Mucosa of descending colon (tissue), 3 donors: ENCODE data around the gene BTBD19. TPM values are rescaled to one million over a fixed set of nuclear protein-coding genes. Genes with fewer than 3 reads are reported as not detected.

Source experiments
- ATAC-seq: fragments of 200-7000 bp; cut with Tn5 transposase; one replicate; pipeline ENCODE4 v1.9.1; 2020; ENCODE audit warnings: mild to moderate bottlenecking, moderate library complexity
- DNase-seq, 3 donors: peaks; one replicate each; pipeline ENCODE4 v3.0.0-alpha.2; 2020
- H3K36me3 ChIP-seq: fragments of 200-600 bp; one replicate; pipeline ENCODE4 v1.8.0; 2021; ENCODE audit warnings: low read depth, mild to moderate bottlenecking
- H3K4me1 ChIP-seq: fragments of 200-600 bp; one replicate; pipeline ENCODE4 v1.8.0; 2021; ENCODE audit warnings: low read depth, mild to moderate bottlenecking
- H3K4me3 ChIP-seq: fragments of 200-600 bp; one replicate; pipeline ENCODE4 v1.8.0; 2021; ENCODE audit warnings: mild to moderate bottlenecking
- H3K9me3 ChIP-seq: fragments of 200-600 bp; one replicate; pipeline ENCODE4 v1.8.0; 2021; ENCODE audit warnings: mild to moderate bottlenecking
- intact Hi-C, 2 donors: fragments of 100-400 bp; cut with DNase I in 1 of 2; cut with micrococcal nuclease in 1 of 2; formaldehyde crosslinking; loops; one replicate each; pipeline versions ENCODE4 v1.11.0 to v1.11.1; 2022; cut with DNase I, micrococcal nuclease
- total RNA-seq, 3 donors: library from RNA; stranded (reverse); fragmentation: NEBNext Ultra II Directional in 2 of 3; extraction: Animal tissue kit (Norgen Biotek cat#: 25700) in 2 of 3; gene quantifications; one replicate each; pipeline versions ENCODE4 v1.2.1 to v1.2.4, GENCODE V29; 2021 to 2023
- TF ChIP-seq, protein P1 (sequence below): fragments of 200-600 bp; IDR thresholded peaks from one replicate; pipeline ENCODE4 v1.8.0; 2022; ENCODE audit warnings: antibody characterized with exemption, mild to moderate bottlenecking
- donor health status: DM: no; HTN: no; CAD: no; lungs with moderate emphysema.
- donor health status: DM: no; HTN: no; CAD: no.
- donor health status: DM: no; HTN: yes; CAD: no.

Gene BTBD19
- total RNA-seq, 3 donors from 2014 or later, result 2.8 to 4.4 (median 3.2) TPM

DNA sequence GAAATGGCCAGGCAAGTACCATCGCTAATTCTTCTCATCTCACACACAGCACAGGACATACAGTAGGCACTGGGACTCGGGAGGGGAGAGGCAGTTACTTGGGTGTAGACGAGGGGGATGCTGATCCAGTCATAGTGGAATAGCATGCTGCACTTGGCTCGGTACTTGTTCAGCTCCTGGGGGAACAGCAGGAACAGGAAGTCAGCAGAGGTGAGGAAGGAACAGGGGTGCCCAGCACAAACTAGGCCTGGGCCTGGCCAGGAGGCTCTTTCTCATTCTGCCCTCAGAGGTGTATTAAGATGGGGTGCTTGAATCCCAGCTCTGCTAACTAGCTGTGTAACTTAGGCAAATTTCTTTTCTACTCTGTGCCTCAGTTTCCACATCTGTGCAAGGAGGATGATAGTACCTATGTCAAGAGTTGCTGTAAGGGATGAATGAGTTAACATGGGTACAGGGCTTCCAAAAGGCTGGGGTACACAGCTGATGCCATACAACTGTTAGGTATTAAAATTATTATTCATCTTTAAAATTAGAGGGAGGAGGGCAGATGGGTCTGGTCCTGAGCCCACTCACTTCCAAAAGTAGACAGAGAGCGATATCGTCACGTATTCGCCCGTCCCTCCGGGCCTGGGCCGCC is 22.7 kb upstream of the BTBD19 start:
- no peaks in the 10 kb centered on the region for H3K9me3 ChIP-seq
- ATAC-seq, result no peak
- TF ChIP-seq, protein P1, sequence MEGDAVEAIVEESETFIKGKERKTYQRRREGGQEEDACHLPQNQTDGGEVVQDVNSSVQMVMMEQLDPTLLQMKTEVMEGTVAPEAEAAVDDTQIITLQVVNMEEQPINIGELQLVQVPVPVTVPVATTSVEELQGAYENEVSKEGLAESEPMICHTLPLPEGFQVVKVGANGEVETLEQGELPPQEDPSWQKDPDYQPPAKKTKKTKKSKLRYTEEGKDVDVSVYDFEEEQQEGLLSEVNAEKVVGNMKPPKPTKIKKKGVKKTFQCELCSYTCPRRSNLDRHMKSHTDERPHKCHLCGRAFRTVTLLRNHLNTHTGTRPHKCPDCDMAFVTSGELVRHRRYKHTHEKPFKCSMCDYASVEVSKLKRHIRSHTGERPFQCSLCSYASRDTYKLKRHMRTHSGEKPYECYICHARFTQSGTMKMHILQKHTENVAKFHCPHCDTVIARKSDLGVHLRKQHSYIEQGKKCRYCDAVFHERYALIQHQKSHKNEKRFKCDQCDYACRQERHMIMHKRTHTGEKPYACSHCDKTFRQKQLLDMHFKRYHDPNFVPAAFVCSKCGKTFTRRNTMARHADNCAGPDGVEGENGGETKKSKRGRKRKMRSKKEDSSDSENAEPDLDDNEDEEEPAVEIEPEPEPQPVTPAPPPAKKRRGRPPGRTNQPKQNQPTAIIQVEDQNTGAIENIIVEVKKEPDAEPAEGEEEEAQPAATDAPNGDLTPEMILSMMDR, result no peak
- no peak for DNase-seq
- H3K4me3 ChIP-seq, result no peak overlapping the region
- H3K36me3 ChIP-seq, result no peaks in the 10 kb centered on the region
- peaks cover 16% of the 10 kb centered on the region for H3K4me1 ChIP-seq
- intact Hi-C loops, result loop anchor here in 1 of 2 donors (10.0 kb wide), 1 partner anchor 49 kb away; no protein-coding TSS in a partner anchor

DNA sequence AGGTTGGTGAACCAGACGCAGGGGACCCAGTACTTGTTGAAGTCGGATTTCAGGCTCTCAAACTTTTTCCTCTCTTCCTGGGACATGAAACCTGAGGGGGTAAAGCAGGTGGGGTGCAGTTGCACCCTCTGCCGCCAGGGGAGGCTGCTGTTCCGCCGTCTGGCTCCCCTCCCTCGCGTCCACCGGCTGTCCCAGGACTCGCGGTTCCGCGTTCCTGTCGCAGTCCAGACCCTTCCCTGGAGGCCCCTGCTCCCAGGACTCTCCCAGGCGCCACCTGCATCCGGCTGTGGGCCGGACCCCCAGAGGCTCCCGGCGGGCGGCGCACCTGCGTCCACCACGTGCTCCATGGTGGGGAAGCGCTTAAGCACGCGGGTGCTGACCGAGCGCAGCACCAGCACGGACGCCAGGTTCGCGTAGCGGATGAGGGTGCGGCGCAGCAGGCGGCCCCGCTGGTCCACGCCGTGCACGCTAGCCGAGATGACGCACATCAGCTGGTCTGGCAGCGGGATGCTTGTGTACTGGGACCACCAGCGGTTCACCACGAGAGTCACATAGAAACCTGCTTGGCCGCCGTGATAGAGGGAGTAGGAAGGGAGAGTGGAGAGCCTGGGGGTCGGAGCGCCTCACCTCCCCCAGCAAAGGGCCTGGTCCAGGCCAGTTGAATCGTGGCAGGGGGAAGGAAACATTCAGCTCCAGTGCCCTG is 22.0 kb upstream of the BTBD19 start:
- ATAC-seq (peak; percentile 88), DNase-seq (peak; percentile 81 to 88 (median 83))
- Histone ChIP-seq H3K36me3 (no peaks in the 10 kb centered on the region), H3K4me1 (peaks cover 16% of the 10 kb centered on the region), H3K9me3 (no peaks in the 10 kb centered on the region), H3K4me3 (no peak overlapping the region)
- TF ChIP-seq, protein P1, result peak; percentile 99
- intact Hi-C loops, result loop anchor here in 1 of 2 donors (10.0 kb wide), 1 partner anchor 49 kb away; no protein-coding TSS in a partner anchor

DNA sequence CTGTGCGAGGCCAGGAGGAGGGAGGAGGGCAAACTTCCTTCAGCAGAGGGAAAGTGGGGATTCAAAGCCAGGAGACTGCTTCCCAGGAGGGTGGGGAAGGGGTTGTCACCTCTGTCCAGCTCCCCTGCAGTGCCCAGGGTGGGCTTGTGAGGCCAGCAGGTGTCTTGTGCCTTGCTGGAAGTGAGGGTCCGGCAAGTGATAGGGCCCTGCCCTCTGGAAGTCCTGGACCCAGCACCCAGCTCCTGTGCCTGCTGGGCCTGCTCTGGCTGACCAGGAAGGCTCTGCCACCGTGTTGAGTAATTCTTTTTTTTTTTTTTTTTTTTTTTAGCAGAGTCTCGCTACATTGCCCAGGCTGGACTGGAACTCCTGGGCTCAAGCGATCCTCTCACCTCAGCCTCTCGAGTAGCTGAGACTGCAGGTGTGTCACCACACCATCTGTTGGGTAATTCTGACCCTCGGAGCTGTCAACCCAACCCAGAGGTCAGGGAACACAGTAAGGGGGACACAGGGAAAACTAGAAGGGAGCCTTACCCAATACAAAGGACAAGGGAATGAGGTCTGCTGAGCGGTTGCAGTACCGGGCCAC is 21.4 kb upstream of the BTBD19 start:
- TF ChIP-seq, protein P1, result no peak
- H3K36me3 ChIP-seq, result no peaks in the 10 kb centered on the region
- ATAC-seq, result no peak
- no peaks in the 10 kb centered on the region for H3K9me3 ChIP-seq
- H3K4me1 ChIP-seq, result peaks cover 16% of the 10 kb centered on the region
- no peak for DNase-seq
- intact Hi-C loops, result loop anchor here in 1 of 2 donors (10.0 kb wide), 1 partner anchor 48 kb away; no protein-coding TSS in a partner anchor
- H3K4me3 ChIP-seq, result no peak overlapping the region

DNA sequence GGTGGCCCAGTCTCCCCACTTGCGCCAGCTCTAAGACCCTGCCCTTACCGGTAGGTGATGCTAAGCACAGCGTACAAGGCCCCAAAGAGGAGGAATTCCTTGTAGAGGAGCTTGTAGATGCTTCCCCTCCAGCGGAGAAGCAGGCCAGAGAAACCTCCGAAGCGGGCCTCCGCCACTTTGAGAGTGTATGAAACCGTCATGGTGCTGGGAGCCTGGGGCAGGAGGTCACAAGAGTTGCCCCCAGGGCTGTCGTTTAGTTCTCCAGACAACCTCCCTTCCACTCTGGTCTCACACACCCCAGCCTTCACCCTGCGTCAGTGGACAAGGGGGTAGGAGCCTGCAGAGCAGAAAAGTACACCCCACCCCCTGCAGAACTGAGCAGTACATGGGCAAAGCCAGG is 20.8 kb upstream of the BTBD19 start:
- TF ChIP-seq, protein P1, result no peak
- H3K4me1 ChIP-seq, result peaks cover 16% of the 10 kb centered on the region
- no peak for ATAC-seq
- intact Hi-C loops, result loop anchor here in 1 of 2 donors (10.0 kb wide), 1 partner anchor 47 kb away; no protein-coding TSS in a partner anchor
- no peak for DNase-seq
- no peak overlapping the region for H3K4me3 ChIP-seq
- no peaks in the 10 kb centered on the region for H3K9me3 ChIP-seq
- H3K36me3 ChIP-seq, result no peaks in the 10 kb centered on the region

DNA sequence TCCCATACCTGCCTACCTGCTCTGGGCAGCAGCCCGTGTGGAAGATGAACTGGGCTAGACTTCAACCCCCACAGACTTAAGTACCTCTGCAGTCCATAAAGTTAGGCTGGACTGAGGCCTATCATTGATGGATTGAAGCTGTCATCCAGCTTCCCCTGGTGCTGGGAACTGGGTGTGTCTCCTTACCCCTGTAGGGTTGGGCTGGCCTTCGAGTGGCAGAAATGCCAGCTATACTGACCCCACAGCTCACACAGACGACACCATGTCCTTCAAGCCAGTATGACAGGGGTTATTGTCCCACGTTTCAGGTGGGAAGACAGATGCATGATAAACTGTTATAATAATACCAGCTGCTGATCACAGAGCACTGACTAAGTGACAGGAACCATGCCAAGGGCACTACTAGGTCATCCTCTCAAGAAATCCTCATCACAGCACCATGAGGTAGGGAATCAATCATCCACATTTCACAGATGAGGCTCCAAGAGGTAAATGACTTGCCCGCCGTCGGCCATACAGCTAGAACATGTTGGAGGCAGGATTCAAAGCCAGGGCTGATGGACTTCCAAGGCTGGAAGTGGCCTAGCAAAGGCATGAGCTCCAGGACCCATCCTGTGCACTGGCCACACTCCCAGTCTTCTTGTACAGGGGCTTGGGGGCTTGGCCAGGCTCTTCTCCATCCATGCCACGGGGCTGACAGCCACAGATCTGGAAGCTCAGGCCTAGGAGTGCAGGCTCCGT is 20.0 kb upstream of the BTBD19 start, which contains the start of gene BEST4:
Gene BEST4, minus strand, starts transcription at position 51 of the 741 bp plus-strand sequence. CDS start 465 bp downstream, outside the sequence.
- intact Hi-C loops, result loop anchor here in 1 of 2 donors (10.0 kb wide), 1 partner anchor 47 kb away; no protein-coding TSS in a partner anchor
- H3K4me3 ChIP-seq, result no peak within 1 kb of the TSS
- H3K4me1 ChIP-seq, result peaks cover 16% of the 10 kb centered on the region
- TF ChIP-seq, protein P1, result no peak
- H3K36me3 ChIP-seq, result no peaks in the 10 kb centered on the region
- ATAC-seq, result no peak
- H3K9me3 ChIP-seq, result no peaks in the 10 kb centered on the region
- DNase-seq, result no peak
